Activated T-helper 1 cell treated with Interleukin-2 at 50 U/mL for 16 hours (primary cell): ENCODE measurements around the gene UHMK1.
"Not testable (repeated sequence)": the region's sequence is repeated elsewhere in the genome, so short reads cannot be mapped to it uniquely, and the experiment has no call there.

Experiments used
- DNase-seq: peaks from one replicate; pipeline ENCODE4 v3.0.0-alpha.2; 2020; ENCODE audit warnings: low read depth

The UHMK1 gene

GRCh38 chr1:162497723-162498495 is at the start of gene UHMK1:
Gene UHMK1, plus strand, starts transcription at chr1:162497818. Its CDS starts 183 bp downstream, at chr1:162498001.
- DNase-seq, result peak; percentile 80

- not testable (repeated sequence) for DNase-seq
These were observed 43.3 kb upstream of the UHMK1 start for GRCh38 chr1:162454361-162454760.

DNA sequence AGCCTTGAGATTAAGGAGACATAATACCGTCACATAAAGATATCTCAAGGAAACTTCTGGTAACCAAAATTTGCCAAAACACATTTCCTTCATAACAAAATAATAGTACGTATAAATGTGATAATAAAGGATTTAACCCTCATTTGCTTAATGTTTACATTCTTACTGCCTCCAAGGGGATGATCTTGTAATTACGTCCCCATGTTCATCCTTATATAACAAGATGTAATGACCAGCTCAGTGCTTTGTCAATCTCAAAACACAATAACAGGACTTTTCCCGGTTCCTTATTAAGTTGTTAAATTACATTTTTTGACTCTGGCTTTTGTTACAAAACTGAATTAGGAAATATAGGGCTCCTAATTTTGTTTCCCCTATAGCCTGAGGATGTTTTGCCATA is 41.3 kb upstream of the UHMK1 start:
- DNase-seq, result no peak

- DNase-seq, result no peak
These were observed 39.4 kb upstream of the UHMK1 start for GRCh38 chr1:162458236-162458635.

- DNase-seq, result not testable (repeated sequence)
These were observed 35.2 kb upstream of the UHMK1 start for GRCh38 chr1:162462425-162462824.

DNA sequence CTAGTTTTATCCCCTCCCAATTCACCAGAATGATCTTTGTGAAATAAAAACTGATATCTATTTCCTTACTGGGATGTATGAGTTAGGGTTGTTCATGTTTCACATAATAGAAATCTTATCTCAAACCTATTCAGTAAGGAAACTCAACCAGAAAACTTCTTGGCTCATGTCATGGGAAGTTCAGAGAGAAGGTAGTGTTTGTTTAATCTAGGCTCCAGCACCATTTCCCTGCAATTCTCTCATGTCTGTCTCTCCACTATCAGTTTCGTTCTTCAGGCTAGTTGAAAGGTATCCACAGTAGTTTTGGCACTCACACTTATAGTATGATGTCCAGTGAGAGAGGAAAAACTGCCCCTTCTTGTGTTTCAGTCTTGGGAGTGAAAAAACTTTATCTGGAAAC is 34.6 kb upstream of the UHMK1 start:
- DNase-seq, result no peak

GRCh38 chr1:162466797-162467196 is 30.8 kb upstream of the UHMK1 start:
- no peak for DNase-seq

- no peak for DNase-seq
These were observed 27.4 kb upstream of the UHMK1 start for GRCh38 chr1:162470216-162470615.

DNA sequence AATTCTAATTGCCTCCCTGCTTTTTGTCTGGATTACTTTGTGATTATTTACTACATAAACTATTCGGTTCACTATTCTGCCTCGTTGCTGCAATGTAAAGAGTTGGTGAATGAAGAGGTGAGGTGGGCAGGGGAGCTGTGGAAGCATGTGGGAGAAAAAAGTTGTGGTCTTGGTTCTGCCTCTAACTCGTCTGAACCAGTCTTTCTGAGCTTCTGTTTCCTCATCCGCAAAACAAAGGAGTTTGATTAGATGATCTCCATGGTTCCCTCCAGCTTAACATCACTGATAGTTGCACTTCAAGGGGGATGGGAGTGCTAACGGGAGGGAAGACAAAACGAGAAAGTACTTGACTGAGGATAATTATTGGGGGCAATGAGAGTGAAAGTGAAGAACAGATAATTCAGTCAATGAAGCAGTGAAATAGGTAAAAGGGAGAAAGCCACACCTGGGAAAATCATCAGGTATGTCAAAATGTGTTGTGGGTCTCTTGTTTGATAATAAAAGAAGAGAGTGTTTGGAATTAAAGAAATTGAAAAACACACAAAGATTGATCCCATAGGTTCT is 26.2 kb upstream of the UHMK1 start:
- no peak for DNase-seq

GRCh38 chr1:162475089-162475488 is 22.5 kb upstream of the UHMK1 start:
- DNase-seq, result no peak

DNA sequence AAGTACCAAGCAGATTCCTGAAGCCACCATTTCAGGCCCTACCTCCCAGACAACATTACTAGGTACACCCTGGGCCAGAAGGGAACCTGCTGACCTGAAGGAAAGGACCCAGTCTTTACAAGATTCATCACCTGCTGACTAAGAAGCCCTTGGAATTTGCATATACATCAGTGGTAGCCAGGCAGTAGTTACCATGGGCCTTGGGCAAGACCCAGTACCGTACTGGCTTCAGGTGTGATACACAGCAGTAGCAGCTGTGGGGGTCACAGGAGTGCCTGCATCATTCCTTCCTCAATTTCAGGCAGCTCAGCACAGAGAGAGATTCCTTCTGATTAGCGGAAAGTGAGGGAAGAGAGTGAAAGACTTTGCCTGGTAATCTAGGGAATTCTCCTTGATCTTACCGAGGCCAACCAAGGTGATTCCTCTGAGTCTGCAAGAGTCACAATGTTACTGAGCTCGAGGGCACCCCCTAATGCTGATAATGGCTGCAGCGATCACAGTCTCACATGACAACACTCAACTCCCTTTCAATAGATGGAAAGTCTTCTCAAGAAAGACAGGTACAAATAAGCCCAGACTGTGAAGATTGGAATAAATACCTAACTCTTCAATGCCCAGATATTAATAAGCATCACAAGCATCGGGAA is 22.0 kb upstream of the UHMK1 start:
- DNase-seq, result no peak

GRCh38 chr1:162476620-162477019 is 21.0 kb upstream of the UHMK1 start:
- no peak for DNase-seq

GRCh38 chr1:162485236-162485635 is 12.4 kb upstream of the UHMK1 start:
- DNase-seq, result no peak

DNA sequence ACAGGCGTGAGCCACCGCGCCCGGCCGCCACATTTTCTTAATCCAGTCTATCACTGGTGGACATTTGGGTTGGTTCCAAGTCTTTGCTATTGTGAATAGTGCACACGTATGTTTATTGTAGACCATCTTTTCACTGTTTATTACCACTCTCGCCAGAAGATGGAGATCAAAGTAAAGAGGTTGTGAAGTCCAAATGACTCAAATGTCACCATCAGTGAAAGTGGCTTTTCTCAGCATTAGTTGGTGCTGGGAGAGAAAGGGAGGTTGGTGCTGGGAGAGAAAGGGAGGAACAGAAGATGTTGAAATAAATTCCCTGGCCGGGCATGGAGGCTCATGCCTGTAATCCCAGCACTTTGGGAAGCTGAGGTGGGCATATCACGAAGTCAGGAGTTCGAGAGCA is 10.4 kb upstream of the UHMK1 start:
- DNase-seq, result no peak

GRCh38 chr1:162488219-162488618 is 9.4 kb upstream of the UHMK1 start:
- no peak for DNase-seq

DNA sequence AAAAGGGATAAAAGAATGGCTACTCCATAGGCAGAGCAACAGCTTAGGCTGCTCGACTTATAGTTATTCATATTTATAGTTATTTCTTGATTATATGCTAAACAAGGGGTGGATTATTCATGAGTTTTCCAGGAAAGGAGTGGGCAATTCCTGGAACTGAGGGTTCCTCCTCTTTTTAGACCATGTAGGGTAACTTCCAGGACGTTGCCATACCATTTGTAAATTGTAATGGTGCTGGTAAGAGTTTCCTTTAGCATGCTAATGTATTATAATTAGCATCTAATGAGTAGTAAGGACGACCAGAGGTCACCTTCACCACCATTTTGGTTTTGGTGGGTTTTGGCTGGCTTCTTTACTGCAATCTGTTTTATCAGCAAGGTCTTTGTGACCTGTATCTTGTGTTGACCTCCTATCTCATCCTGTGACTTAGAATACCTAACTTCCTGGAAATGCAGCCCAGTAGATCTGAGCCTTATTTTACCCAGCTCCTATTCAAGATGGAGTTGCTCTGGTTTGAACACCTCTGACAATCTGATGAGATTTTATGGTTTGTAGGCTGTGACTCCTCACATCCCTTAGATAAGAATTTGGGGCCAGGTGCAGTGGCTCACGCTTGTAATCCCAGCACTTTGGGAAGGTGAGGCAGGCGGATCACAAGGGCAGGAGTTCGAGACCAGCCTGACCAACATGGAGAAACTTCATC is 1.9 kb upstream of the UHMK1 start:
- not testable (repeated sequence) for DNase-seq

DNA sequence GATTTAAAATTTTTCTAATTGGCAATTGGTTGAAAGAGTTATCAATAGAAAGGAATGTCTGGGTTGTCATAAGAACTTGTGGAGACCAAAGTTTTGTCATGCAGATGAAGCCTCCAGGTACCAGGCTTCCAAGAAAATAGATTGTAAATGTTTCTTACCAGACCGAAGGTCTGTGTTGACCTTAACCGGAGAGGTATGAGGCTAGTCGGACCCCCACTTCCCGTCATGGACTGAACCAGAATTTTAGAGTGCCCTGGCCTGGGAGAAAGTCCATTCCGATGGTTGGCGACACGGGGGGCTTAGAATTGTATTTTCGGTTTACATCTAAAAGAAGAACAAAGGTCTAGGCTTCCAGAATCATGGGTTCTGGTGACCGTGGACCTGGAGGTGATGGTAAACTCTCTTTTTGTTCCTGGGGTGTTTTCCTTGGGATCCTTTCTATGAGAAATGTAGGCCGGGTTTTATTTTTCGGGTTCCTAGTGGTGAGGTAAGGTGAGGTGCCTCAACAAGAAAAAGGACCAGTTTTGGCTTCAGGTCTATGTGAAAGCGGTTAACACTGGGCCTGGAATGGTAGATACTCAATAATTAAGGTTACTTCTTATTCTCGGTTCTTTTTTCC is 405 bp upstream of the UHMK1 start:
- no peak for DNase-seq

DNA sequence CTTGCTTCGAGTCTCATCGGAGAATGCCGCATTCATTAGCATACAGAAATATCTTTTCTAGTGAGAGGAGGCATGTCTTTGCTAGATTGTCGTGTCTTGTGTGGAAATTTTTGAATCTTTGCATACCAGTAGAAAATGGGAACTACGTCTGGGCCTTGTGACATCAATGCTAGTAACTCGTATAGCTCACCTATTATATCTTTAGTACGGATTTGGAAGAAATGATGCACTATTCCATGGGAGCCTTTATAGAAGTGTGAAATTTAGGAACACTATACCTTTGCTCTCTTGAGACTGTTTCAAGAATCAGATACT is 835 bp downstream of the UHMK1 start:
- no peak for DNase-seq

GRCh38 chr1:162500805-162501204 is 3.2 kb downstream of the UHMK1 start:
- DNase-seq, result no peak

DNA sequence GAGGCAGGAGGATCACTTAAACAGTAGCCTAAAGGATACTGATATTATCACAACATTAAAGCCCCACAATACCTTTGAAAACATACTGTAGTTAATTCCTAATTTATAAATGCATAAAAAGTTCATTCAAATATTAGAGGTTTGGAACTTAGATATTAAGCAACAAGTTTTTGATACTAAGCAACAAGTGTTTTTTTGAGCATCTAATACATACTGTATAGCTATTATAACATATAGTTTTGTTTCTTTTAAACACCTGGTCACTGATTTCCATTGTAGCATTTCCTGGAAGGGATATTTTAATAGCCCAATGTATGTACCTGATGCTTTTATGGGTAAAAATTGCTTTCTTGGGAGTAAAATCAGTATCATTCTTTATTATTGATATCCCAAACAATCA is 4.5 kb downstream of the UHMK1 start:
- no peak for DNase-seq

DNA sequence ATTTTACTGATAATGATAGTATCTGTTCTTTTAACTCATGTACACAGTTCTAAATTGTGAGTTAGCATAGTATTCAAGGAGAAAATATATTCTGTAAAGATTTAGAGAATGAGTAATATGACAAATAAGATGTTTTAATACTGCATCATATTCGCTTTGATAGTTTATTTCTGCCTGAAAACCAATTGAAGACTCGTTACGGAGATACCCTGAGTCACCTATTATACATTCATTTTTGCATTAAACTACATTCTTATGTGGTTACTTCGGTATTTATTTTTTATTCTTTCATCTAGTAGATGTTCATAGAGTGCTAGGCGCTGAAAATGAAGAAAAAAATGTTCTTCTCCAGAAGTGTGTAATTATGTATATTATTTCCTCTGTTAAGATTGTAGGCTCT is 5.3 kb downstream of the UHMK1 start:
- no peak for DNase-seq

DNA sequence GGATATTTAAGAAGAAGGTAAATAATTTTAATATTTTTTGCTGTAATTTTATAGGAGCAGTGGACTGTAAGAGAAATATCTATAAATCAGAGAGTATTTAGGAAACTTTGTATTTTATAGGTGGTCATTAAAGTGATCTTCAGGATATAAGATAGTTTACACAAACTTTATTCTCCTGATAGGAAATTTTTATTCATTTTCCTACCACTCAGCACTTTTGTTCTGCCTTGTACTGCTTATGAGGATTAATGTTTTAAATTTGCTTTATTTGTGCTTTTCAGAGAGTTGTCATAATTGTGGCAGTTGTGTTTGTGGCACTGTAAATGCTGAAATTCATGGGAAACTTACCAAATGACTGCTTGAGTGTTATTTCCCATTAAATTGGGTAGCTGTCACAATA is 29.7 kb downstream of the UHMK1 start:
- no peak for DNase-seq
